ENCODE measurements around the gene TUBE1. TPM values are rescaled to one million over a fixed set of nuclear protein-coding genes. Genes with fewer than 3 reads are reported as not detected.
"Not testable (repeated sequence)": the region's sequence is repeated elsewhere in the genome, so short reads cannot be mapped to it uniquely, and the experiment has no call there.

Gene TUBE1
- total RNA-seq, 1 experiment from 2014 or later, result 30.8 TPM

- Mint-ChIP-seq H3K4me1 (ENCODE audit: low read depth, unreplicated experiment) (no peaks in the 10 kb centered on the region), H3K4me3 (ENCODE audit: unreplicated experiment) (no peak overlapping the region), H3K36me3 (ENCODE audit: insufficient read depth, unreplicated experiment) (no peaks in the 10 kb centered on the region), H3K27me3 (ENCODE audit: insufficient read depth, unreplicated experiment) (peaks cover 15% of the 10 kb centered on the region), H3K9me3 (ENCODE audit: unreplicated experiment) (peaks cover 10% of the 10 kb centered on the region), H3K27ac (ENCODE audit: unreplicated experiment) (no peak overlapping the region)
- no TSS peak for BruUV-seq (replicated peaks)
- H3K9me3 ChIP-seq, result no peaks in the 10 kb centered on the region
- CTCF ChIA-PET, result no interaction called here
- TF ChIP-seq, protein P1, sequence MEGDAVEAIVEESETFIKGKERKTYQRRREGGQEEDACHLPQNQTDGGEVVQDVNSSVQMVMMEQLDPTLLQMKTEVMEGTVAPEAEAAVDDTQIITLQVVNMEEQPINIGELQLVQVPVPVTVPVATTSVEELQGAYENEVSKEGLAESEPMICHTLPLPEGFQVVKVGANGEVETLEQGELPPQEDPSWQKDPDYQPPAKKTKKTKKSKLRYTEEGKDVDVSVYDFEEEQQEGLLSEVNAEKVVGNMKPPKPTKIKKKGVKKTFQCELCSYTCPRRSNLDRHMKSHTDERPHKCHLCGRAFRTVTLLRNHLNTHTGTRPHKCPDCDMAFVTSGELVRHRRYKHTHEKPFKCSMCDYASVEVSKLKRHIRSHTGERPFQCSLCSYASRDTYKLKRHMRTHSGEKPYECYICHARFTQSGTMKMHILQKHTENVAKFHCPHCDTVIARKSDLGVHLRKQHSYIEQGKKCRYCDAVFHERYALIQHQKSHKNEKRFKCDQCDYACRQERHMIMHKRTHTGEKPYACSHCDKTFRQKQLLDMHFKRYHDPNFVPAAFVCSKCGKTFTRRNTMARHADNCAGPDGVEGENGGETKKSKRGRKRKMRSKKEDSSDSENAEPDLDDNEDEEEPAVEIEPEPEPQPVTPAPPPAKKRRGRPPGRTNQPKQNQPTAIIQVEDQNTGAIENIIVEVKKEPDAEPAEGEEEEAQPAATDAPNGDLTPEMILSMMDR (IDR thresholded peaks at IDR 0.05; ENCODE audit: insufficient read depth in 1 of 2, low read depth in 1 of 2, low read length in 1 of 2, severe bottlenecking in 1 of 2, unreplicated experiment in 1 of 2), result no peak
- no peaks in the 10 kb centered on the region for H3K4me1 ChIP-seq
- DNase-seq, result no peak
- H3K36me3 ChIP-seq (ENCODE audit: control insufficient read depth, insufficient read depth, low read length), result no peaks in the 10 kb centered on the region
- no peak overlapping the region for H3K4me3 ChIP-seq (ENCODE audit: low read depth, low read length)
- intact Hi-C loops (cut with micrococcal nuclease; ENCODE audit: unreplicated experiment), result no loop called here
- POLR2A ChIA-PET, result no interaction called here
- H3K27me3 ChIP-seq (replicated peaks; ENCODE audit: control insufficient read depth, insufficient read depth, low read length), result no peaks in the 10 kb centered on the region
Observed at GRCh38 chr6:112109262-112109661, 22.0 kb upstream of the TUBE1 start.

DNA sequence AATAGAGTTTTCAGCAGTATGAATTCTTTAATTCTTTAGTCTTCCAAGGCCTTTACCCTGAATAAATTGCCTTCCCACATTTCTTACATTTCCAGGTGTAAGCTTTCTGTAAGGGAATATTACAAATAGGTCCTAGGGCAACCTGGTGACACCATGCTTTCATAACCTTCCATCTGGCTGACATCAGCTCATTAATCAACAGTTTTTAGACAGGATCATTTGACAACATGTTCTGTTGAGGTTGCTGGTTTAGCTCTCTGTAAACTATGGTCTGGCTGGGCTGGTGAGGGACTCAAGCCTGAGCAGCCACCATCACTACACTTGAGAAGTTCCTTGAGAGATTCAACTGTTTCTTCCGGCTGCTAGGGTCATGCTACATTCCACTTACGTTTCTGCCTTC, 19.3 kb upstream of the TUBE1 start:
- H3K4me3 Mint-ChIP-seq (ENCODE audit: unreplicated experiment), result no peak overlapping the region
- CTCF ChIA-PET, result no interaction called here
- no peaks in the 10 kb centered on the region for H3K4me1 Mint-ChIP-seq (ENCODE audit: low read depth, unreplicated experiment)
- H3K9me3 Mint-ChIP-seq (ENCODE audit: unreplicated experiment), result peaks cover 10% of the 10 kb centered on the region
- Histone ChIP-seq H3K36me3 (ENCODE audit: control insufficient read depth, insufficient read depth, low read length) (no peaks in the 10 kb centered on the region), H3K4me3 (ENCODE audit: low read depth, low read length) (no peak overlapping the region), H3K9me3 (no peaks in the 10 kb centered on the region), H3K27me3 (replicated peaks; ENCODE audit: control insufficient read depth, insufficient read depth, low read length) (no peaks in the 10 kb centered on the region), H3K4me1 (no peaks in the 10 kb centered on the region)
- no TSS peak for BruUV-seq (replicated peaks)
- POLR2A ChIA-PET, result no interaction called here
- TF ChIP-seq, protein P1 (IDR thresholded peaks at IDR 0.05; ENCODE audit: insufficient read depth in 1 of 2, low read depth in 1 of 2, low read length in 1 of 2, severe bottlenecking in 1 of 2, unreplicated experiment in 1 of 2), result no peak
- H3K36me3 Mint-ChIP-seq (ENCODE audit: insufficient read depth, unreplicated experiment), result no peaks in the 10 kb centered on the region
- intact Hi-C loops (cut with micrococcal nuclease; ENCODE audit: unreplicated experiment), result no loop called here
- no peak for DNase-seq
- H3K27me3 Mint-ChIP-seq (ENCODE audit: insufficient read depth, unreplicated experiment), result peaks cover 12% of the 10 kb centered on the region
- H3K27ac Mint-ChIP-seq (ENCODE audit: unreplicated experiment), result no peak overlapping the region

- intact Hi-C loops (cut with micrococcal nuclease; ENCODE audit: unreplicated experiment); DNase-seq: not testable (repeated sequence)
Observed at GRCh38 chr6:112106026-112106425, 18.7 kb upstream of the TUBE1 start.

DNA sequence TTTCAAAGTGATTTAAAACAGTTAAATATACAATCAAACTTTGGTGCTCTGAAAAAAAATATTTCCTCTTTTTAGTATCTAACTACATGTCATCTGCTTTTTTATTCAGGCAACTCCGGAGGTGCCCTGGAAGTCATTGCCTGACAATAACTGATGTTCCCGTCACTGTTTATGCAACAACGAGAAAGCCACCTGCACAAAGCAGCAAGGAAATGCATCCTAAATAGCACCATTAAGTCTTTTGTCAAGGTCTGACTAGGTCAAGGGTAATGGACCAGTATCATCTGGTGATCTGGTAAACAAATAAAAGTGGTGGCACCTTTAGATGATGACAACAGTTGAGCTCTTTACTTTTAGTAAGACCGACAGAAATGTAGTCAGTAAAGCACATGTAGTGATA, 13.3 kb upstream of the TUBE1 start:
- Mint-ChIP-seq H3K4me1 (ENCODE audit: low read depth, unreplicated experiment) (no peaks in the 10 kb centered on the region), H3K36me3 (ENCODE audit: insufficient read depth, unreplicated experiment) (no peaks in the 10 kb centered on the region), H3K27me3 (ENCODE audit: insufficient read depth, unreplicated experiment) (peaks cover 15% of the 10 kb centered on the region), H3K27ac (ENCODE audit: unreplicated experiment) (no peak overlapping the region), H3K4me3 (ENCODE audit: unreplicated experiment) (no peak overlapping the region), H3K9me3 (ENCODE audit: unreplicated experiment) (peaks cover 9% of the 10 kb centered on the region)
- Histone ChIP-seq H3K9me3 (no peaks in the 10 kb centered on the region), H3K27me3 (replicated peaks; ENCODE audit: control insufficient read depth, insufficient read depth, low read length) (no peaks in the 10 kb centered on the region), H3K4me1 (no peaks in the 10 kb centered on the region), H3K36me3 (ENCODE audit: control insufficient read depth, insufficient read depth, low read length) (no peaks in the 10 kb centered on the region), H3K4me3 (ENCODE audit: low read depth, low read length) (no peak overlapping the region)
- CTCF ChIA-PET, result no interaction called here
- DNase-seq, result no peak
- POLR2A ChIA-PET, result no interaction called here
- intact Hi-C loops (cut with micrococcal nuclease; ENCODE audit: unreplicated experiment), result no loop called here
- TF ChIP-seq, protein P1 (IDR thresholded peaks at IDR 0.05; ENCODE audit: insufficient read depth in 1 of 2, low read depth in 1 of 2, low read length in 1 of 2, severe bottlenecking in 1 of 2, unreplicated experiment in 1 of 2), result no peak
- no TSS peak for BruUV-seq (replicated peaks)

More at GRCh38 chr6:112106026-112106425, 18.7 kb upstream of the TUBE1 start:
- POLR2A ChIA-PET; H3K36me3 ChIP-seq (ENCODE audit: control insufficient read depth, insufficient read depth, low read length); H3K27ac Mint-ChIP-seq (ENCODE audit: unreplicated experiment); H3K9me3 ChIP-seq; BruUV-seq (replicated peaks); H3K27me3 ChIP-seq (replicated peaks; ENCODE audit: control insufficient read depth, insufficient read depth, low read length); H3K4me1 Mint-ChIP-seq (ENCODE audit: low read depth, unreplicated experiment); H3K36me3 Mint-ChIP-seq (ENCODE audit: insufficient read depth, unreplicated experiment); CTCF ChIA-PET; H3K4me1 ChIP-seq; H3K9me3 Mint-ChIP-seq (ENCODE audit: unreplicated experiment); H3K4me3 ChIP-seq (ENCODE audit: low read depth, low read length); H3K4me3 Mint-ChIP-seq (ENCODE audit: unreplicated experiment): not testable (repeated sequence)
- peaks cover 12% of the 10 kb centered on the region for H3K27me3 Mint-ChIP-seq (ENCODE audit: insufficient read depth, unreplicated experiment)

Data from Caco-2 (cell line).